Inflammatory macrophage treated with lipopolysaccharide for 1 hour (primary cell): ENCODE results near the gene ZSCAN26.
"Not testable (repeated sequence)": the region's sequence is repeated elsewhere in the genome, so short reads cannot be mapped to it uniquely, and the experiment has no call there.

Experiments used
- DNase-seq, 2 donors: peaks; one replicate each; pipeline ENCODE4 v3.0.0-alpha.2; 2020 to 2022

ZSCAN26 gene

DNA sequence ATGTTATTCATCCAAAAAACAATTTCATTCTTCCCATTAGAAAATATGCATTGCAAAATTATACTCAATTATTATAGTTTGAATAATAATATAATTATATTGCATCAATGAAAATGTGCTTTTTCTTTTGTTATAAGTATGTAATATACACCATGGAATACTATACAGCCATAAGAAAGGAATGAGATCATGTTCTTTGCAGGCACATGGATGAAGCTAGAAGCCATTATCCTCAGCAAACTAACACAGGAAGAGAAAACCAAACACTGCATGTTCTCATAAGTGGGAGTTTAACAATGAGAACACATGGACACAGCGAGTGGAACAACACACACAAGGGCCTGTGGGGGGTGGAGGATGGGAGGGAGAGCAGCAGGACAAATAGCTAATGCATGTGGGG lies 9.9 kb upstream of the ZSCAN26 start:
- DNase-seq, result no peak

DNA sequence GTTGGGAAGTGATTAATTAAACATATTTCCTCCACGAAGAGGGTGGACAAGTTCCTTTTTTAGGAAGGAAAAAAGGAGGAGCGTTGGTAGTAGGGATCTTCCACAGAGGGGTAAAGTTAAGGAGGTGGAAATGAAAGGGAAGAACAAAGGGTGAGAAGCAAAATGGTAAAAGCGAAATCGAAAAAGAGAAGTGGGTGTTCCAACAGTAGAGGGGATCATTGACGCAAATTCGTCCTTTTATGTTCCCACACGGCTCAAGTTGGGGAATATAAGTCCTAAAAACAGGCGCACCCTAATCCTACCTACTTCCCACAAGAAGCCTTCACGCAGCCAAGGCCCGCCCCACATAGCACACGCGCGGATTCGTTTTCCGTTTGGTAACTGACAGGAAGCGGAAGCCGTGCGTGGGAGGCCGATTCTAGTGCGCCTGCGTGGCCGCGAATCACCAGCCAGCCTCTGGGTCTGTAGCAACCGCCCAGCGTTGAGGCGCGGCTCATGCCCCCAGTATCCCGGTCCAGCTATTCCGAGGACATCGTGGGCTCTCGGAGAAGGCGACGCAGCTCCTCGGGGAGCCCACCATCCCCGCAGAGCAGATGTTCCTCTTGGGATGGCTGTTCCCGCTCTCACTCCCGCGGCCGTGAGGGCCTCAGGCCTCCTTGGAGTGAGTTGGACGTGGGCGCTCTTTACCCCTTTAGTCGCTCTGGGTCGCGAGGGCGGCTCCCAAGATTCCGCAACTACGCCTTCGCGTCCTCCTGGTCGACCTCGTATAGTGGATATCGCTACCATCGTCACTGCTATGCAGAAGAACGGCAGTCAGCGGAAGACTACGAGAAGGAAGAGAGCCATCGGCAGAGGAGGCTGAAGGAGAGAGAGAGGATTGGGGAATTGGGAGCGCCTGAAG lies 7.8 kb upstream of the ZSCAN26 start, which contains the start of gene NKAPL:
TSS of gene NKAPL (plus strand) at position 421 of the 901 bp plus-strand sequence. CDS start at position 496, 75 bp downstream.
- DNase-seq, result peak; percentile 79 to 94

DNA sequence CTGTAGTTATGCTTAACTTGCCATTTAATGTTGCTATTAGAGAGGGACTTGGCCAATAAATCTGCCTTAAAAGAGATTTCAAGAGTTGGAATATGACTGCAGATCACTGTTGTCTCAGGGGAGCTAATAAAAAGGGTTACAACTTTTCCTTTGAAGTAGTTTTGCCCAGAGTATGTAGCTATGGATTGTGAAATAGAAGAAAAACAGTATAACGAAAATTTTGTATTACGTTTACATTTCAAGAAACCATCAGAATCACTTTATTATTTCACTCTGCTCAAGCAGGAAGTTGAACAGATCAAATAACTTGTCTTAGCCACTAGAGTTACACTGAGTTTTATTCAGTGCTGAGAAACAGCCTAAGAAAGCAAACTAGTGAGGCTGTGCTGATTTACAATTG lies 3.0 kb upstream of the ZSCAN26 start:
- DNase-seq, result no peak

DNA sequence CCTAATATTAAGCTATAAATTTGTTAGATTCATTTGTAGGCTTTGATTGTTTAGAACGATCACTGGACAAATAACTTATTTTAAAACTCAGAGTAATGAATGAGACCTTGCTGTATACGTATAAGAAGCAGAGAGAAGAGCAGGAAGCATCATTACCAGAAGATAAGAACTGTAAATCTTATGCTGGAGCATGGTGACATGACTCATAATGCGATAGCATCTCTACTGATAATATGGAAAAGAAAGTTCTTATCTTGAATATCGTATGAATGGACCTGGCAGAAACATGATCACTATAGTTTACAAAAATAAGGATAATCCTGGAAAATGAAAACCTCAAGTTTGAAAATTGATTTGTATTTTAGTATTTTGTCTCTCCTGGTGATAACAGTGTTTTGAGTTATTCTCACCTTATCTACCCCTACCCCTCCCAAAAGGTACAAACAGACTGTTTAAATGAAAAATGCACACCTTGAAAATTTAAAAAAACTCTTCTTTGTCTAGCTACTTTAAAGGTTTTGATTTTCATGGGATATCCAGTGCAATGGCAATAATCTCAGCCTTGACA lies 2.0 kb upstream of the ZSCAN26 start:
- DNase-seq, result no peak

DNA sequence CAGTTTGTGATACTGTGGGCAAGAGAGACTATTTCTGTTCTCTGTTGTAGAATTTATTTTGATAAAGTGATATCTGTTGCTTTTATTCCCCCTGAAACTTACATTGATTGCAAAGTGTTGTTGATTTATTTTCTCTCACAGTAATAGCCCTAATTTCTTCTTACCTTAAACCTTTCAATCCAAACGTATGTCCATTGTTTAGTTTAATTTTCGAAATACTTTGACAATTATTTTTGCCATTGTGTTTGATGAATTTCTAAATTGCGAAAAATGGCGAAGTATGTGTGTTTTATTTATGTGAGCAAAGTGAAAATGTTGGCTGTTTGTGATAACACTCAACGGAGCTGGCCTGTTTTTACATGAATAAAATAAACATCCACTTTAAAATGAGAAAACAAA lies 381 bp upstream of the ZSCAN26 start:
- DNase-seq, result no peak

DNA sequence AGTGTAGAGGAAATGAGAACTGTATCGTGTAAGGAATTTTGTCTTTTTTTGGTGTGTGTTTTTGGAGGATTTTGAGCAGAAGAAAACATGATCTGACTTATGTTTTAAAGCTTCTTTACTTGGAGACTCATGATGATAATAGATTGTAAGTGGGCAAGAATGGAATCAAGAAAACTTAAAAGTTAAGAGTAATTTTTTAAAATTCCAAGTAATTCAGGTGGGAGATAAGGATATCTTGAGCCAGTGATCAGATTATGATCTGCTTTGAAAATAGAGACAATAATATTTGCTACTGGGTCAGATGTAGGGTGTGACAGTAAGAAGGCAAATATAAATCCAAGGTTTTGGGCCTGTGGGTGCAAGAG lies 734 bp downstream of the ZSCAN26 start:
- no peak for DNase-seq

GRCh38 chr6:28269492-28269891 lies 2.5 kb downstream of the ZSCAN26 start:
- DNase-seq, result no peak

- DNase-seq, result no peak
Observed at GRCh38 chr6:28274888-28275287, 7.9 kb downstream of the ZSCAN26 start.

GRCh38 chr6:28277746-28278145 lies 10.8 kb downstream of the ZSCAN26 start:
- no peak for DNase-seq

DNA sequence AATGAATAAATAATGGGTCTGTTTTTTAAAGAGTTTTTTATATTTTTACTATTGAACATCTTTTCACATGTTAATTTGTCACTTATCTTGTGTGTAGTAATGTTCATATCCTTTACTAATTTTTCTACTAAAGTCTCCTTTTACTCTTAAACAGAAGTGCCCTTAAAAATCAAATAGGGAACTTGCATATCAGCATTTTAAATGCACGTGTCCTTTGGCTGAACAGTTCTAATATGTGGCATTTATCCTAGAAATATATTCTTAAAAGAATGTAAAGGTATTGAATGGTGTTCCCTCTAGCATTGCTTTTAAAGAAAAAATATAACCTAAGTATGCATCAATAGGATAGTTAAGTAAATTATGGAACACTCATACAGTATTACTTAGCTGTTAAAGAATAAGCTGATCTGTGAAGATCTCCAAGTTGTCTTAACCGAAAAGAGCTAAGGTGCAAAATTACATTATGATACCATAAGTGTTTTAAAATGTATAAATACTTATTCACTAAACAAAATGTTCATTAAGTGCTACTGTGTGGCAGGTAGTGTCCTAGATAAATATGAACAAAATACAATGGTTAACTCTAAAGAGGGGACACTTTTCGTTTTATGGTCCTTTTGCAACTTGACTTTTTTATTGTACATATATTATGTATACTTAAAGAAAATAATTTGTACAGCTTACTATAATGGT lies 13.8 kb downstream of the ZSCAN26 start:
- DNase-seq, result no peak

- DNase-seq, result peak; percentile 25 to 44
Observed at GRCh38 chr6:28281288-28282064, 14.5 kb downstream of the ZSCAN26 start, which contains the start of gene PGBD1. TSS of gene PGBD1 (plus strand) at chr6:28281572. CDS start at chr6:28283814, 2,242 bp downstream.

DNA sequence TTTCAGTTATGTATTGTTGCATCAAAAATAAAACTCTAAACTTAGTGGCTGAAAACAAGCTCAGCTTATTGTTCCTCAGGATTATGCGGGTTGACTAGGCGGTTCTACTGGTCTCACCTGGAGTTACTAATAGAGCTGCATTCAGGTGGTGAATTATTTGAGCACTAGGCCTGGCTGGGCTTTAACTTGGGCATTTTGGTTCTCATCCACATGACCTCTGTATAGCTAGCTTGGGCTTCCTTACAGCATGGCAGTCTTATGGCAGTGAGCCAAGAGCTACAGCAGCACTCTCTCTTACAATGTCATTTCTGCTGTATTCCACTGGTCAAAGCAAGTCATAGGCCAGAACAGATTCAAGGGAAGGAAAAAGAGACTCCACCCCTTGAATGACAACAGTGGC lies 16.0 kb downstream of the ZSCAN26 start:
- no peak for DNase-seq

DNA sequence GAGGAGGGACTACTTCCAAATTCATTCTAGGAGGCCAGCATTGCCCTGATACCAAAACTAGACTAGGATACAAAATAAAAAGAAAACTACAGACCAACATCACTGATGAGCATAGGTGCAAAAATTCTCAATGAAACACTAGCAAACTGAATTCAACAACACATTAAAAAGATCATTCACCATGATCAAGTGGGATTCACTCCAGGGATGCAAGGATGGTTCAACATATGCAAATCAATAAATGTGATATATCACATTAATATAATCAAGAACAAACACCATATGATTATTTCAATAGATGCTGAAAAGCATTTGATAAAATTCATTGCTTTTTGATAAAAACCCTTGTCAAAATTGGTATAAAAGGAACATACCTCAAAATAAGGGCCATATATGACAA lies 24.6 kb downstream of the ZSCAN26 start:
- DNase-seq, result no peak

GRCh38 chr6:28295326-28295725 lies 28.4 kb downstream of the ZSCAN26 start:
- DNase-seq, result no peak

GRCh38 chr6:28296520-28297060 lies 29.6 kb downstream of the ZSCAN26 start:
- no peak for DNase-seq

DNA sequence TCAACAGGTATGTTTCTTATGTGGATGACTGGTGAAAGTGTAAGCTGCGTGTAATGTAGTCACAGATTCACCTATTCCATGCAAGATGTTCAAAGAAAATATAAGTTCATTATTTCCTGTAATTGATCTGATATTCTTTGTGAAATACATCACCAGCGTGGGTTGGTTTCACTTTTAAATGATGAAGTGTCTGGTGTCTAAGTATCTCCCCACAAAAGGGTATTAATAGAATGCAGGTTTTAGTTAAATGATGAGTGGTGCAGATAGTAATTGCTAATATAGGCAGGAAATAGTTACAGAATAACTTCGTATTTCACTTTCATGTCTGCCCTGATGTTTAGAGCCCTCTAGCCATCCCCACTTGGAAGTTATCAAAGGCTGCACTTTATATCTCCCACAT lies 36.6 kb downstream of the ZSCAN26 start:
- no peak for DNase-seq

DNA sequence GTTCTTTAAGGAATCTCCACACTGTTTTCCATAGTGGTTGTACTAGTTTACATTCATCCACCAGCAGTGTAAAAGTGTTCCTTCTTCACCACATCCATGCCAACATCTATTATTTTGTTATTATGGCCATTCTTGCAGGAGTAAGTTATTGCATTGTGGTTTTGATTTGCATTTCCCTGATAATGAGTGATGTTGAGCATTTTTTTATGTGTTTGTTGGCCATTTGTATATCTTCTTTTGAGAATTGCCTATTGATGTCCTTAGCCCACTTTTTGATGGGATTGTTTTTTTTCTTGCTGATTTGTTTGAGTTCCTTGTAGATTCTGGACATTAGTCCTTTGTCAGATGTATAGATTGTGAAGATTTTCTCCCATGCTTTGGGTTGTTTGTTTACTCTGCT lies 39.4 kb downstream of the ZSCAN26 start:
- DNase-seq, result not testable (repeated sequence)

GRCh38 chr6:28311139-28311823 lies 44.3 kb downstream of the ZSCAN26 start:
- no peak for DNase-seq

- no peak for DNase-seq
Observed at GRCh38 chr6:28312939-28313338, 46.0 kb downstream of the ZSCAN26 start.

- DNase-seq, result no peak
Observed at GRCh38 chr6:28315628-28316027, 48.7 kb downstream of the ZSCAN26 start.

DNA sequence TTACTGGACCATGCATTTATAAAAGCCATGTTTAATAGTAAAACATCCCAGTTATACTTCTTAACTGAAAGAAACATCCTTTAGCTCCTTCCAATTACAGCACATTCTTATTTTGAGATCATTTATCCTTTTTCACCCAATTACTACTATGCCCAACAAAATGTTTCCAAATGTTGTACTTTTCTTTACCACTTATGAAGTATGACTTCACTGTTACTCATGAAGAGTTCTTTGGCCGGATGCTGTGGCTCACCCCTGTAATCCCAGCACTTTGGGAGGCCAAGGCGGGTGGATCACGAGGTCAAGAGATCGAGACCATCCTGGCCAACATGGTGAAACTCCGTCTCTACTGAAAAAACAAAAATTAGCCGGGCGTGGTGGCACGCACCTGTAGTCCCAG lies 50.9 kb downstream of the ZSCAN26 start:
- DNase-seq, result not testable (repeated sequence)

DNA sequence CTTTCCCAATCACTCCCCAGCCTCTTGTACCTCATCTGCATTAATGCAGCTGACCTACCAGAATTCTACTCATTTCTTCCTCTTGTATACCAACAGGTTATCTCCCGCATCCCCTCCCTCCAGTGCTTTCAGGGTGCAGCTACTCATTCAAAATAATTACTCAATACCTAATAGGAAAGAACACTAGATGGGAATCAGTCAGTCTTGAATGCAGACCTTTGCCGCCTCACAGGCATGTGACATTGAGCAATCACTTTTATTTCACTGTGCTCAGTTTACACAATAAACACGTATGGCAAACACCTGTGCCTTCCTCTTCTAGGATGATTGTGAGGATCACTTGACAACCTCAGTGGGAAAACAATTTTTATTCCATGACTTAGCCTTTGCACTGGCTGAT lies 55.7 kb downstream of the ZSCAN26 start:
- DNase-seq, result no peak
